ENCODE data around the gene RABGAP1L.

The RABGAP1L gene

GRCh38 chr1:174742805-174743653 is 583.7 kb downstream of the RABGAP1L start:
- Histone ChIP-seq H3K4me2 (ENCODE audit: low read depth, low read length, poor library complexity, severe bottlenecking) (no peak overlapping the region), H3K27me3 (ENCODE audit: insufficient read depth, low read length, poor library complexity, severe bottlenecking) (no peaks in the 10 kb centered on the region), H3K4me1 (ENCODE audit: insufficient read depth, low read length, poor library complexity, severe bottlenecking) (no peaks in the 10 kb centered on the region), H3K79me2 (ENCODE audit: insufficient read depth, low read length) (no peaks in the 10 kb centered on the region), H3K4me3 (ENCODE audit: low read length, poor library complexity, severe bottlenecking) (no peak overlapping the region), H4K20me1 (ENCODE audit: insufficient read depth, low read length, poor library complexity, severe bottlenecking) (no peaks in the 10 kb centered on the region), H3K9me3 (ENCODE audit: insufficient read depth, low read depth, low read length) (no peaks in the 10 kb centered on the region), H3K9ac (ENCODE audit: low read depth, low read length, poor library complexity, severe bottlenecking) (no peak overlapping the region), H3F3A (ENCODE audit: low read depth) (no peaks in the 10 kb centered on the region), H2AFZ (ENCODE audit: low read length) (no peak overlapping the region), H3K9me2 (replicated peaks; ENCODE audit: low read depth, low read length) (no peaks in the 10 kb centered on the region), H3K36me3 (ENCODE audit: insufficient read depth, low read length) (no peaks in the 10 kb centered on the region)
- no peak for TF ChIP-seq EZH2phosphoT487 (IDR thresholded peaks at IDR 0.05; ENCODE audit: borderline replicate concordance)
- TF ChIP-seq CTCF (conservative IDR thresholded peaks at IDR 0.05; ENCODE audit: low read length), result no peak

- Histone ChIP-seq H3K9me3 (ENCODE audit: insufficient read depth, low read depth, low read length) (no peaks in the 10 kb centered on the region), H3F3A (ENCODE audit: low read depth) (no peaks in the 10 kb centered on the region), H3K9ac (ENCODE audit: low read depth, low read length, poor library complexity, severe bottlenecking) (no peak overlapping the region), H3K4me2 (ENCODE audit: low read depth, low read length, poor library complexity, severe bottlenecking) (no peak overlapping the region), H3K27me3 (ENCODE audit: insufficient read depth, low read length, poor library complexity, severe bottlenecking) (no peaks in the 10 kb centered on the region), H3K36me3 (ENCODE audit: insufficient read depth, low read length) (no peaks in the 10 kb centered on the region), H3K4me3 (ENCODE audit: low read length, poor library complexity, severe bottlenecking) (no peak overlapping the region), H2AFZ (ENCODE audit: low read length) (no peak overlapping the region), H3K4me1 (ENCODE audit: insufficient read depth, low read length, poor library complexity, severe bottlenecking) (no peaks in the 10 kb centered on the region), H3K79me2 (ENCODE audit: insufficient read depth, low read length) (no peaks in the 10 kb centered on the region), H4K20me1 (ENCODE audit: insufficient read depth, low read length, poor library complexity, severe bottlenecking) (no peaks in the 10 kb centered on the region), H3K9me2 (replicated peaks; ENCODE audit: low read depth, low read length) (no peaks in the 10 kb centered on the region)
- TF ChIP-seq EZH2phosphoT487 (IDR thresholded peaks at IDR 0.05; ENCODE audit: borderline replicate concordance) (no peak), CTCF (conservative IDR thresholded peaks at IDR 0.05; ENCODE audit: low read length) (peak; percentile 69)
Measured at GRCh38 chr1:174743654-174744561, 584.6 kb downstream of the RABGAP1L start.

- Histone ChIP-seq H2AFZ (ENCODE audit: low read length) (no peak overlapping the region), H3K4me2 (ENCODE audit: low read depth, low read length, poor library complexity, severe bottlenecking) (no peak overlapping the region)
Measured at GRCh38 chr1:174744886-174745285, 585.6 kb downstream of the RABGAP1L start.

More at GRCh38 chr1:174744886-174745285, 585.6 kb downstream of the RABGAP1L start:
- Histone ChIP-seq H3K9ac (ENCODE audit: low read depth, low read length, poor library complexity, severe bottlenecking) (no peak overlapping the region), H3K4me3 (ENCODE audit: low read length, poor library complexity, severe bottlenecking) (no peak overlapping the region), H4K20me1 (ENCODE audit: insufficient read depth, low read length, poor library complexity, severe bottlenecking) (no peaks in the 10 kb centered on the region), H3K9me3 (ENCODE audit: insufficient read depth, low read depth, low read length) (no peaks in the 10 kb centered on the region), H3K4me1 (ENCODE audit: insufficient read depth, low read length, poor library complexity, severe bottlenecking) (no peaks in the 10 kb centered on the region), H3K27me3 (ENCODE audit: insufficient read depth, low read length, poor library complexity, severe bottlenecking) (no peaks in the 10 kb centered on the region), H3F3A (ENCODE audit: low read depth) (no peaks in the 10 kb centered on the region), H3K9me2 (replicated peaks; ENCODE audit: low read depth, low read length) (no peaks in the 10 kb centered on the region), H3K36me3 (ENCODE audit: insufficient read depth, low read length) (no peaks in the 10 kb centered on the region), H3K79me2 (ENCODE audit: insufficient read depth, low read length) (no peaks in the 10 kb centered on the region)
- TF ChIP-seq EZH2phosphoT487 (IDR thresholded peaks at IDR 0.05; ENCODE audit: borderline replicate concordance) (no peak), CTCF (conservative IDR thresholded peaks at IDR 0.05; ENCODE audit: low read length) (no peak)
